Subcutaneous adipose tissue (tissue), 4 donors: ENCODE measurements around the gene AMPD2. TPM values are rescaled to one million over a fixed set of nuclear protein-coding genes. Genes with fewer than 3 reads are reported as not detected.

Source experiments
- total RNA-seq, 4 donors: library from RNA; depleted of rRNA; stranded (reverse); fragments of >200 nt; gene quantifications; one replicate each; pipeline ENCODE4 v1.1.0, GENCODE V29; 2016
- TF ChIP-seq, protein P1 (sequence below): fragments of 450-650 bp; IDR thresholded peaks from one replicate; pipeline ENCODE4 v1.5.1; 2016; ENCODE audit warnings: low read depth, mild to moderate bottlenecking, control low read depth, antibody characterized with exemption, moderate library complexity

The AMPD2 gene
- total RNA-seq, 4 donors from 2014 or later = 20.2 to 27.9 (median 25.3) TPM

DNA sequence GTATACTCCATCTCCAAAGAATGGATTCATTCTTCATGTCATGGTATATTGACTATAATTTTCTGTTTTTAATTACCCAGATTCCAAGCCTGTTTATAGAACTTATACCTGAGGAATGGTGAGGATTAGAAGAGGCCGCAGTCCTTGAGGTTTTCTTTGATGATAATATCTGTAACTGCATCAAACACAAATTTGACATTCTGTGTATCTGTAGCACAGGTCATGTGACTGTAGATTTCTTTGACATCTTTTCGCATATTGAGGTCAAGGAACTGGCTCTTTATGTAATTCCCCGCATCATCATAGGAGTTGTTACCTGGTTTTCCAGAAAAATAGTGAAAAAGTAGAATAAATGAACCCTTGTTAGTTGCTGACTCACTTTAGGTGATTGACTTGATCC is 16.4 kb upstream of the AMPD2 start:
- TF ChIP-seq, protein P1, sequence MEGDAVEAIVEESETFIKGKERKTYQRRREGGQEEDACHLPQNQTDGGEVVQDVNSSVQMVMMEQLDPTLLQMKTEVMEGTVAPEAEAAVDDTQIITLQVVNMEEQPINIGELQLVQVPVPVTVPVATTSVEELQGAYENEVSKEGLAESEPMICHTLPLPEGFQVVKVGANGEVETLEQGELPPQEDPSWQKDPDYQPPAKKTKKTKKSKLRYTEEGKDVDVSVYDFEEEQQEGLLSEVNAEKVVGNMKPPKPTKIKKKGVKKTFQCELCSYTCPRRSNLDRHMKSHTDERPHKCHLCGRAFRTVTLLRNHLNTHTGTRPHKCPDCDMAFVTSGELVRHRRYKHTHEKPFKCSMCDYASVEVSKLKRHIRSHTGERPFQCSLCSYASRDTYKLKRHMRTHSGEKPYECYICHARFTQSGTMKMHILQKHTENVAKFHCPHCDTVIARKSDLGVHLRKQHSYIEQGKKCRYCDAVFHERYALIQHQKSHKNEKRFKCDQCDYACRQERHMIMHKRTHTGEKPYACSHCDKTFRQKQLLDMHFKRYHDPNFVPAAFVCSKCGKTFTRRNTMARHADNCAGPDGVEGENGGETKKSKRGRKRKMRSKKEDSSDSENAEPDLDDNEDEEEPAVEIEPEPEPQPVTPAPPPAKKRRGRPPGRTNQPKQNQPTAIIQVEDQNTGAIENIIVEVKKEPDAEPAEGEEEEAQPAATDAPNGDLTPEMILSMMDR = no peak

DNA sequence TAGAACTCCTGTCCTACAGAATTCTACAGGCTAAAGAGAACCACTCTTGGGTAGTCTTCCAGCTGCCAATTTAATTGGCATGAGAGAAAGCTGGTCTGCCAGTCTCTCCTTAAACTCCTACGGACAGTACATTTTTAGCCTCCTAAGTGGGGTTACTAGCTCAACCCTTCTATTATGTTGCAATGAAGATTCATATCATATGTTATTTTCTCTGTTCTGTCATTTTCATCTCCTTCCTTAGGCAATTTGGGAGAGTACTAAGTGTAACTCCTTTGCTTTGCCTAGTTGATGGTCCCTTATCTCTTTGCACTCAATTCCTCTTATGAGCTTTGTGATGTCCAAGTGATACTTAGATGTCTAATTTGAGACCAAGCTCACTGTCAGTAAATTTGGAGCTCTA is 14.3 kb upstream of the AMPD2 start:
- TF ChIP-seq, protein P1 = no peak

GRCh38 chr1:109609881-109610280 is 9.8 kb upstream of the AMPD2 start:
- TF ChIP-seq, protein P1 = no peak

GRCh38 chr1:109610609-109611307 is 8.9 kb upstream of the AMPD2 start:
- TF ChIP-seq, protein P1 = no peak

- TF ChIP-seq, protein P1 = no peak
Observed at GRCh38 chr1:109611308-109611990, 8.2 kb upstream of the AMPD2 start.

GRCh38 chr1:109613361-109614147 is 6.1 kb upstream of the AMPD2 start:
- TF ChIP-seq, protein P1 = no peak

GRCh38 chr1:109615879-109616278 is 3.8 kb upstream of the AMPD2 start:
- TF ChIP-seq, protein P1 = no peak
